ENCODE measurements around the gene DNAJC15.
"Not testable (repeated sequence)": the region's sequence is repeated elsewhere in the genome, so short reads cannot be mapped to it uniquely, and the experiment has no call there.

The DNAJC15 gene

GRCh38 chr13:43074824-43075510 is 51.6 kb downstream of the DNAJC15 start:
- Histone ChIP-seq H3K79me2 (ENCODE audit: insufficient read depth, low read length) (no peaks in the 10 kb centered on the region), H3K4me3 (ENCODE audit: low read length, poor library complexity, severe bottlenecking) (no peak overlapping the region), H2AFZ (ENCODE audit: low read length) (peak overlapping the region; percentile 90; the same call in 1 of the 2 replicates), H3K4me1 (ENCODE audit: insufficient read depth, low read length, poor library complexity, severe bottlenecking) (peaks cover 23% of the 10 kb centered on the region), H3K4me2 (ENCODE audit: low read depth, low read length, poor library complexity, severe bottlenecking) (peak overlapping the region; percentile 11), H4K20me1 (ENCODE audit: insufficient read depth, low read length, poor library complexity, severe bottlenecking) (no peaks in the 10 kb centered on the region), H3K9me2 (replicated peaks; ENCODE audit: low read depth, low read length) (no peaks in the 10 kb centered on the region), H3K27me3 (ENCODE audit: insufficient read depth, low read length, poor library complexity, severe bottlenecking) (no peaks in the 10 kb centered on the region), H3K9me3 (ENCODE audit: insufficient read depth, low read depth, low read length) (no peaks in the 10 kb centered on the region), H3K9ac (ENCODE audit: low read depth, low read length, poor library complexity, severe bottlenecking) (no peak overlapping the region), H3F3A (ENCODE audit: low read depth) (no peaks in the 10 kb centered on the region), H3K36me3 (ENCODE audit: insufficient read depth, low read length) (no peaks in the 10 kb centered on the region)
- TF ChIP-seq EZH2phosphoT487 (IDR thresholded peaks at IDR 0.05; ENCODE audit: borderline replicate concordance) (no peak), CTCF (conservative IDR thresholded peaks at IDR 0.05; ENCODE audit: low read length) (no peak)

GRCh38 chr13:43075511-43075902 is 52.1 kb downstream of the DNAJC15 start:
- not testable (repeated sequence) for H3K36me3 ChIP-seq (ENCODE audit: insufficient read depth, low read length); H3K4me3 ChIP-seq (ENCODE audit: low read length, poor library complexity, severe bottlenecking); H3K9me2 ChIP-seq (replicated peaks; ENCODE audit: low read depth, low read length); H4K20me1 ChIP-seq (ENCODE audit: insufficient read depth, low read length, poor library complexity, severe bottlenecking); H3K9me3 ChIP-seq (ENCODE audit: insufficient read depth, low read depth, low read length); H3K27me3 ChIP-seq (ENCODE audit: insufficient read depth, low read length, poor library complexity, severe bottlenecking); H3F3A ChIP-seq (ENCODE audit: low read depth); H3K79me2 ChIP-seq (ENCODE audit: insufficient read depth, low read length); H3K9ac ChIP-seq (ENCODE audit: low read depth, low read length, poor library complexity, severe bottlenecking)
- Histone ChIP-seq H3K4me1 (ENCODE audit: insufficient read depth, low read length, poor library complexity, severe bottlenecking) (peaks cover 23% of the 10 kb centered on the region), H2AFZ (ENCODE audit: low read length) (peak overlapping the region; percentile 90; the same call in 1 of the 2 replicates), H3K4me2 (ENCODE audit: low read depth, low read length, poor library complexity, severe bottlenecking) (peak overlapping the region; percentile 11)

GRCh38 chr13:43077046-43077445 is 53.7 kb downstream of the DNAJC15 start:
- Histone ChIP-seq H3K9me3 (ENCODE audit: insufficient read depth, low read depth, low read length) (no peaks in the 10 kb centered on the region), H3K4me1 (ENCODE audit: insufficient read depth, low read length, poor library complexity, severe bottlenecking) (peaks cover 23% of the 10 kb centered on the region), H2AFZ (ENCODE audit: low read length) (peak overlapping the region; percentile 90), H3K36me3 (ENCODE audit: insufficient read depth, low read length) (no peaks in the 10 kb centered on the region), H3K27me3 (ENCODE audit: insufficient read depth, low read length, poor library complexity, severe bottlenecking) (no peaks in the 10 kb centered on the region), H3K4me3 (ENCODE audit: low read length, poor library complexity, severe bottlenecking) (no peak overlapping the region), H3K4me2 (ENCODE audit: low read depth, low read length, poor library complexity, severe bottlenecking) (no peak overlapping the region), H4K20me1 (ENCODE audit: insufficient read depth, low read length, poor library complexity, severe bottlenecking) (no peaks in the 10 kb centered on the region), H3K9ac (ENCODE audit: low read depth, low read length, poor library complexity, severe bottlenecking) (no peak overlapping the region), H3K79me2 (ENCODE audit: insufficient read depth, low read length) (no peaks in the 10 kb centered on the region), H3K9me2 (replicated peaks; ENCODE audit: low read depth, low read length) (no peaks in the 10 kb centered on the region), H3F3A (ENCODE audit: low read depth) (no peaks in the 10 kb centered on the region)
- no peak for TF ChIP-seq CTCF (conservative IDR thresholded peaks at IDR 0.05; ENCODE audit: low read length)
- TF ChIP-seq EZH2phosphoT487 (IDR thresholded peaks at IDR 0.05; ENCODE audit: borderline replicate concordance) = no peak

- no peaks in the 10 kb centered on the region for H3K79me2 ChIP-seq (ENCODE audit: insufficient read depth, low read length)
Observed at GRCh38 chr13:43077461-43077860, 54.1 kb downstream of the DNAJC15 start.

More at GRCh38 chr13:43077461-43077860, 54.1 kb downstream of the DNAJC15 start:
- Histone ChIP-seq H2AFZ (ENCODE audit: low read length) (peak overlapping the region; percentile 90), H4K20me1 (ENCODE audit: insufficient read depth, low read length, poor library complexity, severe bottlenecking) (no peaks in the 10 kb centered on the region), H3K9ac (ENCODE audit: low read depth, low read length, poor library complexity, severe bottlenecking) (no peak overlapping the region), H3K36me3 (ENCODE audit: insufficient read depth, low read length) (no peaks in the 10 kb centered on the region), H3K27me3 (ENCODE audit: insufficient read depth, low read length, poor library complexity, severe bottlenecking) (no peaks in the 10 kb centered on the region), H3F3A (ENCODE audit: low read depth) (no peaks in the 10 kb centered on the region), H3K4me3 (ENCODE audit: low read length, poor library complexity, severe bottlenecking) (no peak overlapping the region), H3K9me2 (replicated peaks; ENCODE audit: low read depth, low read length) (no peaks in the 10 kb centered on the region), H3K4me1 (ENCODE audit: insufficient read depth, low read length, poor library complexity, severe bottlenecking) (peaks cover 23% of the 10 kb centered on the region), H3K4me2 (ENCODE audit: low read depth, low read length, poor library complexity, severe bottlenecking) (no peak overlapping the region), H3K9me3 (ENCODE audit: insufficient read depth, low read depth, low read length) (no peaks in the 10 kb centered on the region)
- TF ChIP-seq EZH2phosphoT487 (IDR thresholded peaks at IDR 0.05; ENCODE audit: borderline replicate concordance) = no peak

All from Loucy (cell line).